NCI-H2029 (cell line): Measurements from ENCODE around the gene ARL4A.
"Not testable (repeated sequence)": the region's sequence is repeated elsewhere in the genome, so short reads cannot be mapped to it uniquely, and the experiment has no call there.

ENCODE experiments used
- DNase-seq: peaks from one replicate; lab custom pipeline; 2025; lab: John Stamatoyannopoulos, UW

ARL4A gene, protein sequence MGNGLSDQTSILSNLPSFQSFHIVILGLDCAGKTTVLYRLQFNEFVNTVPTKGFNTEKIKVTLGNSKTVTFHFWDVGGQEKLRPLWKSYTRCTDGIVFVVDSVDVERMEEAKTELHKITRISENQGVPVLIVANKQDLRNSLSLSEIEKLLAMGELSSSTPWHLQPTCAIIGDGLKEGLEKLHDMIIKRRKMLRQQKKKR

GRCh38 chr7:12686891-12687717, at the start of gene ARL4A:
Gene ARL4A, plus strand, starts transcription at chr7:12687633. Its CDS starts 622 bp downstream, at chr7:12688255.
- DNase-seq = peak; percentile 99

DNA sequence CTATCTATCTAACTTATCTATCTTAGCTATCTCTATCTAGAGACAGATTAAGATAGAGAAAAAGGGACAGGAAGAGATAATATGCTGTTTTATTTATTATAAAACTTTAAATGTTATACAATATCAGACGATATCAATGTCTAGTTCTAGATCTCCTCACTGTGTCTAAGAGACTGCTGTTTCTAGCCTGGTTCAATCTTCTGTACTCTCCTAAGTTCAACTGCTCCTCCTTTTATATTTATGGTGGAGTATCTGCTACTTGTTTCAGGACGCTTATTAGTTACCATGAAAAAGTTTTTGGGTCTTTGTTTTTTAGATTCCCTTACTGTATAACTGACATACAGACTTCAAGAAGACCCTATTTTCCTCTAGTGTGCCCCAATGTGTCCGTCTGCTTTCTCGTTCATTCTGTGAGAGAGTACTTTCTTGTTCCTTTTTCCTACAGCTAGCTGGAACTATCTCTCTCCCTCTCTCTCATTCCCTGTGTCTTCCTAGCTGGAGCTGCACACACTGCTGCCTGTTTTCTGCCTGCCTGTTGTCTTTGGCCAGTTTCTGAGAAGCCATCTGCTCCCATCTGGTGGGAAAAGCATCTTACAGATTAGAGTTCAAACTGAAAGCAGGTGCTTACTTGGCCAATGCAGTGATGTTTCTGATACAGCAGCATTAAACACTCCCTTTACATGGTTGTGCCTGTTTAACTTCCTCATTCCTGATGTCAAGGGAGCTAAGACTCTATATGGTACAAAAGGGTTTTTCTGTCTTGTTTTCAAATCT, 49.4 kb upstream of the ARL4A start:
- DNase-seq = no peak

DNA sequence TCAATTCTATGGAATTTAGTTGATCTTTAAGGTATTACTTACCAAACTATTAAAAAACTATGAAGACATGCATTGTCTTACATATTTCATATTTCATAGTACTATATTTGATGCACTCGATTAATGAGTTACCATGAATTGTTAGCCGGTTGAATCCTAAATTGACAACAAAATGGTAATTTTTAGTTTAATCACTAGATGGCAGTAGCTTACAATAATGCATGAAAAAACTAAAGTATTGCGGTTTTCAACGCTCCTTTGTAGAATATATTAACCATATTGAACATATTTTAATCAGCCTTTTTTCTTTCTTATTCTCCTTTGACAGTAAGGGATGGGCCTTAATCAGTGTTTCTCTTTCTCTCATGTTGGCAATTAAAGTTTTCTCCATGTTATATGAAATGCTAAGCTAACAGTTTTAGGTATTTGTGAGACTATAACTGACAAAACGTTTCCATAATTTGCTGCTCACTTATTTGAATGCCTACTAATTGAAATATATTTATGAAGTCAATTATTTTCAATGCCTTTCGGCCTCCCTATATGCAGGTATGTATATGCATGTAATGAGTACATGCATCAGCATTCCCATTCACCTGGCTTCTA, 48.5 kb upstream of the ARL4A start:
- DNase-seq = no peak

GRCh38 chr7:12640299-12641096, 46.9 kb upstream of the ARL4A start:
- DNase-seq = no peak

DNA sequence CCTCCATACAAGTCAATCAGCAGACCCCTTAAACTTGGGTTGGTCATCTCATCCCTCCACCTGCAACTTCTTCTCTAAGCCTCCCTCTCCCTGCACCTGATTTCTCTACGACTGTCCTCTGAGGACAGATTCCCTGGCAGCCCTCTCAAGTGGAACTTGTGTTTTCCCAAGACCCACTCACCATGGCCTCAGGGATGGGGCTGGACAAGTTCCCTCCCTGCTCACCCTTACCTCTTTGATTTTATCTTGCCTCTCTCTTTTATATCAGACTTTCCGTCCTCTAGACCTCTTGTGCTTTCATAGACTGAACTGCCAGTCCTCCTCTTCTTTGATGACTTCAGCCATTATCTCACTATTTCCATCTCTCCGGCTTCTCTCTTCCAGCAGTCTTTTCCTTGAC, 46.2 kb upstream of the ARL4A start:
- DNase-seq = no peak

- DNase-seq = no peak
Observed at GRCh38 chr7:12642508-12642907, 44.9 kb upstream of the ARL4A start.

DNA sequence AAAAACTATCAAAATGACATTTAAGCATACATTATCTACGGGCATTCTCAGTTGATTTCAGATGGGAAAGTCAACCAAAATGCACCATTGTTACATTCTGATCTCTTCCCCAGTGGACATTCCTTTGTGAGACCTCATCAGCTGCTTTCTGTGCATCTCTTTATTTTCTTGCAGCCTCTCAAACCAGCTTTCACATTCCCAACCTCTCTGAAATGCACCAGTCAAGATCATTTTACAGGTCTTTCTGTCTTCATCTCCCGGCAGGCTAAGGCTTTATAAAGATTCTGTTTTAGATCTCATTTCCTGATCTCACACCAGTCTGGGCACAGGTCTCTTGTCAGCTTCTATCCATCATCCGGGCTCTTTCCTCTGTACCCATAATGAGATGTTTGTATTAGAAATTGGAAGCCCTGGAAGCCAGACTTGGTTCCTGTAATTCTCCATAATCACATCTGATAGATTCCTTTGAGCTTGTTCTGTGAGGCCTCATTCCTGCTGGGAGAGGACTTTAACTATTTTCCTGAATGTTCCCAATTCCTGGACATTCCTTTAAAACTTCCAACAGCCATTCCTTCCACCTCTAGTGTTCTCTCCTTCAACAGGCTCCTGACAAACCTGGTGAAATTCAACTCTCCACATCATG, 44.3 kb upstream of the ARL4A start:
- no peak for DNase-seq

DNA sequence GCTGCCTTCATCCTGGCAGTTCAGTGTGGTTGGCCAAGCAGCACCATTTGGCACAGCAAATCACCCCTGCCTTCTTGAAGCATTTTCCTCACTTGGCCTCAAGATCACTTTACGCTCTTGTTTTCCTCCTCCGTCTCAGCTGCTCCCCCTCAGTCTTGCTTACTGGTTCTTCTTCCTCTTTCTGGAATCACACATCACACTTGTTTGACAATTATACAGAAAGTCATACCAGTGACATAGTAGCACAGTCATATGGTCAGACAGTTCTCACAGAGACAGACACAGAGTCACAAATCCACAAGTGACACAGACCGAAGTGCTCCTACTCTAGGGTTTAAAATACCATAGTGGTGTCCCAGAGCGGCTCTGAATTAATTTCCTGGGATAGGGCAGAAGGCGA, 43.8 kb upstream of the ARL4A start:
- no peak for DNase-seq

- not testable (repeated sequence) for DNase-seq
Observed at GRCh38 chr7:12645212-12645611, 42.2 kb upstream of the ARL4A start.

DNA sequence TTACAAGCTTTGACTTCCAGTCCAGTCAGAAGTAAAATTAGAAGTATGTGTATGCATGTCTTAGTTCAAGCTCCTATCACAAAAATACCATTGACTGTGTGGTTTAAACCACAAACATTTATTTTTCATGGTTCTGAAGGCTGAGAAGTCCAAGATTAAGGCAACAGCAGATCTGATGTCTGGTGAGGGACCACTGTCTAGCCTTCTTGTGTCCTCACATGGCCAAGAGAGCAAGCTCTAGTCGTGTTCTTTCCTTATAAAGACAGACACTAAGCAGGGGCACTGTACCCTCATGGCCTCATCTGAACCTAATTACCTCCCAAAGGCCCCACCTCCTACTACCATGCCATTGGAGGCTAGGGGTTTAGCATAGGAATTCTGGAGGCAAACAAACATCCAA, 41.3 kb upstream of the ARL4A start:
- no peak for DNase-seq

DNA sequence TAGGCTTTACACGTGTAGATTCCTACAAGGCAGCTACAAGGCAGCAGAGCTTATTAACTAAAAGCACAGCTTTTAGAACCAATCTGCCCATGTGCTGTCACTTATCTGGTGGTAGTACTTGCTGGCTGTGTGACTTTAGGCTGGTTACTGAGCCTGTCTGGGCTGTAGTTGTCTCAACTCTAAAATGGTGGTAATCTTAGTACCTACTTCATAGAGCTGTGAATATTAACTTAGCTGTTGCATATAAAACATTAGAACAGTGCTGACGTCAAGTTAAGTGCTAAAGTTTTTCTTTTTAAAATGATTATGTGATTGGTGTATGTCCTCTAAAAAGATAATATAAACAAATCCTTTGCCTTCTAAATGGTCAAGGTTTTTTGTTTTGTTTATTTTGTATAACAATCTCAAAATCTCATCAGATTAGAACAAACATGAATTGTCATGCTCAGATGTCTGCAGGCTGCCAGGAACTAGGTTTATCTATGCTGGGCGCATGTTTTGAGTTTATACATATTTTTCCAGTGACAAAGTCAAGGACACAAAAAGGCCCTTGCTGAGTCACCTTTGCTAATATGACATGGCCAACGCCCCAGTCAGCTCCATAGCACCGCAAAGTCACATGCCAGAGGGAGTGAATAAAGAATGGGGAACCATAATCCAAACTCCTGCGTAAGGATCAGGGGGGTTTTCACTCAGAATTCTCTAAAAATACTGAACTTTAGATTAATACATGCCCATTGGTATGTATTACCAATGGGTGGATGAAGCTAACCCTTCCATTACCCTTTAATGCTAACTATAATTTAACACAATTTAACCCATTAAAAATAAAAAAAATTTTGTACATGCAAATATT, 39.8 kb upstream of the ARL4A start:
- DNase-seq = no peak

DNA sequence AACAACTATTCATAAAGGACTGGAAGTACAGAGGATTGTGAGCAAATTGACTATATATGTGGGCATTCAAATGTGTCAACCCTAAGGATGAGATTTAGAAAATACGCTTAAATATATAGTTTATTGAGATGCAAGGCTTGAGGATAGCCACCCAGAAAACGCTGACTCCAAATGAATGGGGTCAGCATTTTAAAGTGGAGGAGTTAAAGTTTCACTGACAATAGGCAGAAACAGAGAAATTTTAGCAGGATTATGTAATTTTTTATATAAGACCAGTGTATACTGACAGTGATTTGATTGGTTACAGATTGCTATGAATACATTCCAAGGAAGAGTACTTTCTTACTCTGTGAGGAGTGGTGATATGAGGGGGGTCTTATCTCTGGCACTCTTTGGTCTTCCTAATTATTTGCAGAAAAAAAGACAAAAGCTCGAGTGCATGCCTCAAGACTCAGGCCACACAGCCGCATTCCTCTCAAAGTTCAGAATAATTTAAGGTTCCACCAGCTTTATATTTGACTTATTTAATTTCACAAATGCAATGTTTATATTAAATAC, 38.6 kb upstream of the ARL4A start:
- DNase-seq = no peak

GRCh38 chr7:12649348-12649747, 38.1 kb upstream of the ARL4A start:
- no peak for DNase-seq

GRCh38 chr7:12650080-12650479, 37.4 kb upstream of the ARL4A start:
- no peak for DNase-seq

DNA sequence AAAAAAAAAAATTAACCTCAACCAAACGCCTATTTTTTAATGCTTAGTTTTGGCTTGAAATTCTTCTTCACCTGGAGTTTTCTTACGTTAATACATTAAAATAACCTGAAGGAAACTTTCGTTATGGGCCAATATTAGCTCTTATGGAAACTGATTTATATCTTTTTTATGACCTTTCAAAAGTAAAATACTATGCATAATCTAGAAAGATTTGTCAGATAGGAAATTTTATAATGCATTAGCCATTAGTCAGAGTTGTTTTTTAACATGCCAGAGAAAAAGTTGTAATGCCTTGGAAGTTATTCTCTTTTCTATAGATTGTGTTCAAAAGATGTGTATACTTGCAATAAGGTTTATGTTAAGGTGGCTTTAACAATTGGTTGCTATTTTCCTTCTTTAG, 34.3 kb upstream of the ARL4A start:
- DNase-seq = no peak

GRCh38 chr7:12653518-12653917, 33.9 kb upstream of the ARL4A start:
- no peak for DNase-seq

DNA sequence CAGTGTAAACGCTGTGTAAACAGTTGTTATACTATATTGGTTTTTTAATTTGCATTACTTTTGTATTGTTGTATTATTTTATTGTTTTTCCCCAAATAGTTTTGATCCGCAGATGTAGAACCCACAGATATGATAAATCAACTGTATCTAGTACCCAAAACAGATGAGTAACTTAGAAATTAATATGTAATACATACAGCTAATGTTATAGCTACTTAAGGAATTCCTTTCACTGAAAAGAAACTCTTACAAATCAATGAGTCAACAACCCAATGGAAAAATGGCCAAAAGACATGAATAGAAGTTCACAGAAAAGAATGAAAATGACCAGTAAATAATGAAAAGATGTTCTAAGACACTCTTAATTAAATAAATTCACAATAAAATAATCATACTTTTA, 32.3 kb upstream of the ARL4A start:
- no peak for DNase-seq

GRCh38 chr7:12660423-12660822, 27.0 kb upstream of the ARL4A start:
- not testable (repeated sequence) for DNase-seq

DNA sequence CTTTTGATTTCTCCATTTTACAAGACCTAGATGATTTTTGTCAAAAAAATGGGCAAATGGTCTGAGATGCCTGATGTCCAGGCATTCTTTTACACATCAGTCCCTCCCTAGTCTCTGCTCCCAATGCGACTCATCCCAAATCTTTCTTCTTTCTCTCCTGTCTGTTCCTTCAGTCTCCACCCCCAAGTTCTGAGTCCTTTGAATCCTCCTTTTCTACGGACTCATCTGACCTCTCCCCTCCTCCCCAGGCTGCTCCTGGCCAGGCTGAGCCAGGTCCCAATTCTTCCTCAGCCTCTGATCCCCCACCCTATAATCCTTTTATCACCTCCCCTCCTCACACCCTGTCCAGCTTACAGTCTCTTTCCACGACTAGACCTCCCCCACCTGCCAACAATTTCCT, 26.4 kb upstream of the ARL4A start:
- DNase-seq = not testable (repeated sequence)

DNA sequence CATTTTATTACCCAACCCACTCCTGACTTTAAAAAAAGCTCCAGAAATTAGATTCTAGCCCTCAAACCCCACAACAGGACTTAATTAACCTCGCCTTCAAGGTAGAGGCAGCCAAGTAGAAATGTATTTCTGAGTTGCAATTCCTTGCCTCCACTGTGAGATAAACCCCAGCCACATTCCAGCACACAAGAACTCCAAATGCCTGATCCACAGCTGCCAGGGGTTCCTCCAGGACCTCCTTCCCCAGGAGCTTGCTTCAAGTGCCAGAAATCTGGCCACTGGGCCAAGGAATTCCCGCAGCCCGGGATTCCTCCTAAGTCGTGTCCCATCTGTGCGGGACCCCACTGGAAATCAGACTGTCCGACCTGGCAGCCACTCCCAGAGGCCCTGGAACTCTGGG, 25.9 kb upstream of the ARL4A start:
- no peak for DNase-seq
